ENCODE data around the gene AKNA.
"Not testable (repeated sequence)": the region's sequence is repeated elsewhere in the genome, so short reads cannot be mapped to it uniquely, and the experiment has no call there.

The AKNA gene

DNA sequence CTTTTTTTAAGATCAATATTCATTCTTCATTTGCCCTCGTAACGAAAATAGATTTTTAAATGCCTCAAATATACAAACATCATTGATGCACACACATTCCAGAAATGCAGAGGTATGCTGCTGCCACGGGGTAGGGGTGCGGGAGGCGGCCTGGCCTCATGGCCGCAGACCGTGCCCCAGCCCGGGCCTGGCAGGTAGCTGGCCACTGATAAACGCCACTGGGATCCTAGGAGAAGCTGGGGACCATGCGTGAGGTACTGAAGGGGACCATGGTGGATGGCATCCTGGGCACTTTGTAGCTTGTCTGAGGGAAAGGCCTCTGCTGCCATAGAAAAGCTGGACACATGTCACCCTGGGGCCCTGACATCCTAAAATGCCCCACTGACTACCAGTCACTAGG, 51.6 kb downstream of the AKNA start:
- no peak for DNase-seq (ENCODE audit: low read depth)

- DNase-seq (ENCODE audit: low read depth), result no peak
Measured at GRCh38 chr9:114335745-114336144, 52.0 kb downstream of the AKNA start.

DNA sequence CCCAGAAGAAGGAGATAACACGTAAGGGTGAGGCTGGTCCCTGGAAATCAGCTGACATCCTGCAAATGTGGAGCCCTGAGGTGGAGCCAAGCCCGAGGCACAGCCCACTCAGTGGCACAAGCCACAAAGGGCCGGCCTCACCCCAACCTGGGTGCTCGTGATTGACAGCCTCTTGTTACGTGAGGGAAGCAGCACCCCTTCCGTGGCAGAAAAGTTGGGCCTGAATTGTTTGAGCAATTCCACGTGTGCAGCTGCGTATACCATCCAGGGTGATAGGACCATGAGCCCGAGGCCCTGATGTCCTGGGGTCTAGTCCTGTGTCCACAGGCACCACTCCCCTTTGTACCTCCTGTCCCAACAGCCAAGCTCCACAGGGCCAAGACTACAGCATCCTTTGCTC, 53.3 kb downstream of the AKNA start:
- DNase-seq (ENCODE audit: low read depth), result no peak

DNA sequence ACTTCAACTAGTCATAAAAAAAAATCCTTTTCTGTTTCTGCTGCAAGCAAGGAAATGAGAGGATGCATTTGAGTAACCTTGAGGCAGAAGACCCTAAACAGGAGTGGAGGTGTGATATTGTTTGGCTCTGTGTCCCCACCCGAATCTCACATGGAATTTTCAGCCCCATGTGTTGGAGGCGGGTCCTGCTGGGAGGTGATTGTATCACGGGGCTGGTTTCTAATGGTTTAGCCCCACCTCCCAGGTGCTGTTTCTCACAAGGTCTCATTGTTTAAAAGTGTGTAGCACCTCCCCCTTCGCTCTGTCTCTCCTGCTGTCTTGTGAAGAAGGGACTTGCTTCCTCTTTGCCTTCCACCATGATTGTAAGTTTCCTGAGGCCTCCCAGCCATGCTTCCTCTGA, 54.1 kb downstream of the AKNA start:
- not testable (repeated sequence) for DNase-seq (ENCODE audit: low read depth)

- DNase-seq (ENCODE audit: low read depth), result not testable (repeated sequence)
Measured at GRCh38 chr9:114332474-114333040, 55.2 kb downstream of the AKNA start.

DNA sequence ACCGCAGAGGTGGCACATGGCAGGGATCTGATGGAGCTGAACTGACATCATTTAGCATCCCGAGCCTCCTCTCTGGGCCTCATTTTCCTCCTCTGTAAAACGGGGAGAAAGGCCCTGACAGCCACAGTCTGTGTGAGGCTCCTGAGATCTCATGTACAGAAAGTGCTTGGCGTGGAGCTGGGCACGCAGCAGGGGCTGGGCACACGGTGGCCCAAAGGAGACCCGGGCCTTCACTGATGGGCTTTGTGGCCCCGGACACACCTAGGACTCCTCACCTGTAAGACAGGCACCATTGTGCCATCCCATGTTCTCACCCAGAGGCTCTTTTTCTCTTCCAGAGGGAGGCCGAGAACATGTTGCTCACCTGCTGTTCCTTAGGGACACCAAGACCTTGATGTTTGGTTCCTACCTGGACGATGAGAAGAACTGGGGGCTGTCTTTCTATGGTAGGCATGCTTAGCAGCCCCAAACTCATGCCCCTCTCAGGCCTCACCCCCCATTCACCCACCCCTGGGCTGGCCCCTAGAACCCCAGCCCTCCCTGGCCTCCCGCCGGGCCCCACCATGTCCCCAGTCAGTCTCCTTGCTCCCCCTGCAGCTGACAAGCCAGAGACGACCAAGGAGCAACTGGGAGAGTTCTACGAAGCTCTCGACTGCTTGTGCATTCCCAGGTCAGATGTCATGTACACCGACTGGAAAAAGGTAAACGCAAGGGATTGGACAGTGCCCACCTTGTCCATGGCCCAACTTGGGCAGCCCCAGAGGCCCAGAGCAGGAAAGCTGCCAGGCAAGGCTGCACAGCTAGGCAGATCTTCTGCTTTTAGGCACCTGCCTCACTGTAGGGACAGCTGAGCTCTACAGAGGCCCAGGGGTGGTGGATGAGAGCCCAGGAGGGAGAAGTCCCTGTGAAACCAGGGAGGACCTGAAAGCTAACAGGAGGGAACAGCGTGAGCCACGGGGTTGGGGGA, 56.3 kb downstream of the AKNA start:
- DNase-seq (ENCODE audit: low read depth), result not testable (repeated sequence)

DNA sequence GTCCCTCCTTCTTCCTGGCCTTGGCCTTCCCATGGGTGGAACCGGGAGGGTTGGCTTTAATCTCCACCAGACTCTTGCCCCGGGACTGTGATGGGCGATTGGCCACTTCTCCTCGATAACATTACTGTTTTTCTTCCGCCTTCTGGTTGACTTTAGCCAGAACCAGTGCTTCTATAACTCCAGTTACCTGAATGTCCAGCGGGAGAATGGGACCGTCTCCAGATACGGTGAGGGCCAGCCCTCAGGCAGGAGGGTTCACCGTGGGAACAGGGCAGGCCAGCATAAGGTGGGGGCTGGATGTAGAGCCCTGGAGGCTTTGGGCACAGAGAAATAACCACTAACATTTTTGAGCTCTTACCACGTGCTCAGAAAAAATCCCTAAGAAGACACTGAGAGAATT, 57.1 kb downstream of the AKNA start:
- DNase-seq (ENCODE audit: low read depth), result no peak

DNA sequence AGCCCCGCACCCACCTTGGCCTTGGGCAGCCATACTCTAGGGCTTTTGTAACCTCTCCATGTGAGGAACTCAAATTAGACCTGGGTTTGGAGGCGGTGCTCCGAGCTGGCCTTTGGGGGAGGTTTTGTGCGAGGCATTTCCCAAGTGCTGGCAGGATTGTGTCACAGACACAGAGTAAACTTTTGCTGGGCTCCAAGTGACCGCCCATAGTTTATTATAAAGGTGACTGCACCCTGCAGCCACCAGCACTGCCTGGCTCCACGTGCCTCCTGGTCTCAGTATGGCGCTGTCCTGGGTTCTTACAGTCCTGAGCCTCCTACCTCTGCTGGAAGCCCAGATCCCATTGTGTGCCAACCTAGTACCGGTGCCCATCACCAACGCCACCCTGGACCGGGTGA, 58.2 kb downstream of the AKNA start, which contains the start of gene ORM2:
TSS of gene ORM2 (plus strand) at position 245 of the 398 bp plus-strand sequence. CDS start at position 281, 36 bp downstream.
- not testable (repeated sequence) for DNase-seq (ENCODE audit: low read depth)

DNA sequence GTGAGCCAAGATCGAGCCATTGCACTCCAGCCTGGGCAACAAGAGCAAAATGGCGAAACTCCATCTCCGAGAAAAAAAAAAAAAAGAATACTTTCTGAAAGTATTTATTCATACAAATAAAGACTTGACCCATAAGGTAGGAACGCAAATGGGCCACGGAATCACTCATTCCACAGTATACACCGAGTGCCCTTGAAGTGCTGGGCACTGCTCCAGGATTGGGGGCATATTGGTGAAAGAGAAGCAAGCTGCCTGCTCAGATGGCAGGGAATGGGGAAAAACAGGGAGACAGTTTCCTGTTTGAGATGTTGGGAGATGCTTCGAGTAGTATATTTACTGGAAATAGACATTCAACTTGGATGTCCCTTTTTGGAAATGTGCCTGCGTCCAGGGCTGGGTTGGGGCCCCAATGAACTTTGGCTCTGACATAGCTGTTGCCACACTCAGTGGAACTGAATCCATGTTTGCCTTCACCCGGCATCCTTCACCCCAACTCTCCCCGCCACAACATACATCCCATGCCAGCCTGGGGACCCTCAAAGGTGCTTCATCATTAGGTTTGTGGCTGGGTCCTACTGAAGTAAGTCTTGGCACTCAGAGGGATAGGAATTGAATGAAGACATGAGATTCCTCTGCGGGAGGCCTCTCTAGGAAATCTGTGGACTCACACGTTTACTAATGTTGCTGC, 58.7 kb downstream of the AKNA start:
- not testable (repeated sequence) for DNase-seq (ENCODE audit: low read depth)

DNA sequence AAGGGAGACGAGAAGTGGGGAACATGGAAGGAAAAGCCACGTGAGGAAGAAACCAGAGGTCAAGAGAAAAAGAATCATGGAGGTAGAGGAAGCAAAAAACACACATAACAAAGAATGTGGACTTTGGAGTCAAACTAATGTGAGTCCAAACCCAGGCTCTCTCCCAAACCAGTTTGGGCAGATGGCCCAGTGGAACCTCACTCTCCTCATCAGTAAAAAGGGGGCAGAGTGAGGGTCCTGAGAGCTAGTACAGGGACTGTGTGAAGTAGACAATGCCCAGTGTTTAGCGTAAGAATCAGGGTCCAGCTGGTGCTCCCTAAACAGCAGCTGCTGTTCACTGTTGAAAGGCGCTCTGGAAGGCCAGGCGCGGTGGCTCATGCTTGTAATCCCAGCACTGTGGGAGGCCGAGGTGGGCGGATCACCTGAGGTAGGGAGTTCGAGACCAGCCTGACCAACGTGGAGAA, 59.4 kb downstream of the AKNA start:
- not testable (repeated sequence) for DNase-seq (ENCODE audit: low read depth)

DNA sequence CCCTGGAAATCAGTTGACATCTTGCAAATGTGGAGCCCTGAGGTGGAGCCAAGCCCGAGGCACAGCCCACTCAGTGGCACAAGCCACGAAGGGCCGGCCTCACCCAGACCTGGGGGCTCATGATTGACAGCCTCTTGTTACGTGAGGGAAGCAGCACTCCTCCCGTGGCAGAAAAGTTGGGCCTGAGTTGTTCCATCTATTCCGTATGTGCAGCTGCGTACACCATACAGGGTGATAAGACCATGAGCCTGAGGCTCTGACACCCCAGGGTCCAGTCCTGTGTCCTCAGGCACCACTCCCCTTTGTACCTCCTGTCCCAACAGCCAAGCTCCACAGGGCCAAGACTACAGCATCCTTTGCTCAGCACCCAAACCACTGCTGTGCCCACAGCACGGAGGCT, 60.0 kb downstream of the AKNA start:
- no peak for DNase-seq (ENCODE audit: low read depth)

GRCh38 chr9:114325684-114326254, 62.0 kb downstream of the AKNA start:
- not testable (repeated sequence) for DNase-seq (ENCODE audit: low read depth)

DNA sequence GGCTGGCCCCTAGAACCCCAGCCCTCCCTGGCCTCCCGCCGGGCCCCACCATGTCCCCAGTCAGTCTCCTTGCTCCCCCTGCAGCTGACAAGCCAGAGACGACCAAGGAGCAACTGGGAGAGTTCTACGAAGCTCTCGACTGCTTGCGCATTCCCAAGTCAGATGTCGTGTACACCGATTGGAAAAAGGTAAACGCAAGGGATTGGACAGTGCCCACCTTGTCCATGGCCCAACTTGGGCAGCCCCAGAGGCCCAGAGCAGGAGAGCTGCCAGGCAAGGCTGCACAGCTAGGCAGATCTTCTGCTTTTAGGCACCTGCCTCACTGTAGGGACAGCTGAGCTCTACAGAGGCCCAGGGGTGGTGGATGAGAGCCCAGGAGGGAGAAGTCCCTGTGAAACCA, 62.8 kb downstream of the AKNA start:
- DNase-seq (ENCODE audit: low read depth), result not testable (repeated sequence)

DNA sequence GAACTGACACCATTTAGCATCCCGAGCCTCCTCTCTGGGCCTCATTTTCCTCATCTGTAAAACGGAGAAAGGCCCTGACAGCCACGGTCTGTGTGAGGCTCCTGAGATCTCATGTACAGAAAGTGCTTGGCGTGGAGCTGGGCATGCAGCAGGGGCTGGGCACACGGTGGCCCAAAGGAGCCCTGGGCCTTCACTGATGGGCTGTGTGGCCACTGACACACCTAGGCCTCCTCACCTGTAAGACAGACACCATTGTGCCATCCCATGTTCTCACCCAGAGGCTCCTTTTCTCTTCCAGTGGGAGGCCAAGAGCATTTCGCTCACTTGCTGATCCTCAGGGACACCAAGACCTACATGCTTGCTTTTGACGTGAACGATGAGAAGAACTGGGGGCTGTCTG, 63.3 kb downstream of the AKNA start:
- no peak for DNase-seq (ENCODE audit: low read depth)

DNA sequence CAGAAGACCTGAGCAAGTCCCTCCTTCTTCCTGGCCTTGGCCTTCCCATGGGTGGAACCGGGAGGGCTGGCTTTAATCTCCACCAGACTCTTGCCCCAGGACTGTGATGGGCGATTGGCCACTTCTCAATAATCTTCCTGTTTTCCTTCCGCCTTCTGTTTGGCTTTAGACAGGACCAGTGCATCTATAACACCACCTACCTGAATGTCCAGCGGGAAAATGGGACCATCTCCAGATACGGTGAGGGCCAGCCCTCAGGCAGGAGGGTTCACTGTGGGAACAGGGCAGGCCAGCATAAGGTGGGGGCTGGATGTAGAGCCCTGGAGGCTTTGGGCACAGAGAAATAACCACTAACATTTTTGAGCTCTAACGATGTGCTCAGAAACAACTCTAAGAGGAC, 63.9 kb downstream of the AKNA start:
- DNase-seq (ENCODE audit: low read depth), result not testable (repeated sequence)

GRCh38 chr9:114322831-114323531, 64.8 kb downstream of the AKNA start, which contains the start of gene ORM1:
Gene ORM1, plus strand, starts transcription at chr9:114323098. Its CDS starts 36 bp downstream, at chr9:114323134.
- DNase-seq (ENCODE audit: low read depth), result not testable (repeated sequence)

- DNase-seq (ENCODE audit: low read depth), result not testable (repeated sequence)
Measured at GRCh38 chr9:114322160-114322818, 65.5 kb downstream of the AKNA start.

DNA sequence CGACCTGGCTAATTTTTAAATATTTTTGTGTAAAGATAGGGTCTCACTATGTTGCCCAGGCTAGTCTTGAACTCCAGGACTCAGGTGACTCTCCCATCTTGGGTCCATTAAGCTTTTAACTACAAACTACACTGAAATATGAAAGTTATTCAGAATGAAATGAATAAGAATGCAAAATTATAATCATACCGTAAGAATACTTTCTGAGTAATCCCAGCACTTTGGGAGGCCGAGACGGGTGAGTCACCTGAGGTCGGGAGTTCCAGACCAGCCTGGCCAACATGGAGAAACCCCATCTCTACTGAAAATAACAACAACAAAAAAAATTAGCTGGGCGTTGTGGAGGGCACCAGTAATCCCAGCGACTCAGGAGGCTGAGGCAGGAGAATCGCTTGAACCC, 66.0 kb downstream of the AKNA start:
- DNase-seq (ENCODE audit: low read depth), result no peak

- DNase-seq (ENCODE audit: low read depth), result not testable (repeated sequence)
Measured at GRCh38 chr9:114320710-114321109, 67.1 kb downstream of the AKNA start.

DNA sequence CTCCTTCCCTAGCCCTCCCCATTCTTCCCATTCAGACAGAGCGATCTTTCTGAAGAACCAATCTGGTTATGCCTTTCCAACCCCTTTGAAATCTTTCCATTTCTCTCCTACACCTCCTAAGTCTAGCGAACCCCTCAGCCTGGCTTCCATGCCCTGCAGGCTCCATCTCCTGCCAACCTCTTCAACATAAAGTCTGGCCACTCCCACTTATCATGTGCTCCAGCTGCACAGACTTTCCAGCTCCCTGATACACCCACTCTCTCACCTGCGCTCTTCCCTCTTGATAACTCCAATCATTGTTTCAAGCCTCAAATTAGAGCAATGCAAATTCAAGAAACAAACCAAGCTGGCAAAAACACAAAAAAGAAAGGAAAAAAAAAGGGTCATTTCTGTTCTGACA, 68.6 kb downstream of the AKNA start:
- DNase-seq (ENCODE audit: low read depth), result no peak

DNA sequence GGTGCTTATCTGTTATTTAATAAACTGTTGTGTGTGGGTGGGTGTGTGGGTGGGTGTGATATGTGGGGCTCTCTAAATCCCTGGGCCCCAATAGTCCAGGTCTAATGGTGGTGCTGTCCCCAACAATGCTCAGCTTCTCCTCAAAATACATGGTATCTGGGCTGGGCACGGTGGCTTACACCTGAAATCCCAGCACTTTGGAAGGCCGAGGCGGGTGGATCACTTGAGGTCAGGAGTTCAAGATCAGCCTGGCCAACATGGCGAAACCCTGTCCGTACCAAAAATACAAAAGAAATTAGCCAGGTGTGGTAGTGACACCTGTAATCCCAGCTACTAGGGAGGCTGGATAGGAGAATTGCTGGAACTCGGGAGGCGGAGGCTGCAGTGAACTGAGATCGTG, 69.4 kb downstream of the AKNA start:
- no peak for DNase-seq (ENCODE audit: low read depth)
